ENCODE measurements around the gene LETMD1.
A peak's percentile ranks its signal among the peaks of the same experiment; 100 is the strongest.

The LETMD1 gene

DNA sequence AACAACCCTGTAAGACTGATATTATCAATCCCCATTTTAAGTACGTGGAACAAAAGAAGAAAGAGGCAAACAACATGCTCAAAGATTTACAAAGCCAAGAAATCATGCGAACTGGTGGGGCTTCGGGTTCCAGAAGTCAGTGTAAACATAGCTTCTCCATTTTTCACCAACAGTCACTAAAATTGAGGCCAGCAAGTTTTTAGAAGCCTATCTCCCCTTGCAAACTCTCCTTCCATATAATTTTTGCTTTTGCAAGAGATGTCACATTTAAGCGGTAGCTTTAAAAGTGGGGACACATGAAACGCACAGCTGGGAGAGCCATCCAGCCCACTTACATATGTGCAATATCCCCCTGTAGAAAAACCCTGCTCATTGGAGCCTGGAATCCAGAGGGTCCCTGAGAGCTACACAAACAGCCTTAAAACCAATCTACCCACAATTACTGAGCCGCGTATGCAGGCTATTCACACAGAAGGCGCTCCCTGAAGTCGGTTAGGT, 22.7 kb upstream of the LETMD1 start:
- DNase-seq (ENCODE audit: insufficient read length, low spot score): no peak
- TF ChIP-seq, protein P1, sequence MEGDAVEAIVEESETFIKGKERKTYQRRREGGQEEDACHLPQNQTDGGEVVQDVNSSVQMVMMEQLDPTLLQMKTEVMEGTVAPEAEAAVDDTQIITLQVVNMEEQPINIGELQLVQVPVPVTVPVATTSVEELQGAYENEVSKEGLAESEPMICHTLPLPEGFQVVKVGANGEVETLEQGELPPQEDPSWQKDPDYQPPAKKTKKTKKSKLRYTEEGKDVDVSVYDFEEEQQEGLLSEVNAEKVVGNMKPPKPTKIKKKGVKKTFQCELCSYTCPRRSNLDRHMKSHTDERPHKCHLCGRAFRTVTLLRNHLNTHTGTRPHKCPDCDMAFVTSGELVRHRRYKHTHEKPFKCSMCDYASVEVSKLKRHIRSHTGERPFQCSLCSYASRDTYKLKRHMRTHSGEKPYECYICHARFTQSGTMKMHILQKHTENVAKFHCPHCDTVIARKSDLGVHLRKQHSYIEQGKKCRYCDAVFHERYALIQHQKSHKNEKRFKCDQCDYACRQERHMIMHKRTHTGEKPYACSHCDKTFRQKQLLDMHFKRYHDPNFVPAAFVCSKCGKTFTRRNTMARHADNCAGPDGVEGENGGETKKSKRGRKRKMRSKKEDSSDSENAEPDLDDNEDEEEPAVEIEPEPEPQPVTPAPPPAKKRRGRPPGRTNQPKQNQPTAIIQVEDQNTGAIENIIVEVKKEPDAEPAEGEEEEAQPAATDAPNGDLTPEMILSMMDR (IDR thresholded peaks at IDR 0.05; ENCODE audit: insufficient read depth, missing control alignments): no peak
- no peak for FAIRE-seq

DNA sequence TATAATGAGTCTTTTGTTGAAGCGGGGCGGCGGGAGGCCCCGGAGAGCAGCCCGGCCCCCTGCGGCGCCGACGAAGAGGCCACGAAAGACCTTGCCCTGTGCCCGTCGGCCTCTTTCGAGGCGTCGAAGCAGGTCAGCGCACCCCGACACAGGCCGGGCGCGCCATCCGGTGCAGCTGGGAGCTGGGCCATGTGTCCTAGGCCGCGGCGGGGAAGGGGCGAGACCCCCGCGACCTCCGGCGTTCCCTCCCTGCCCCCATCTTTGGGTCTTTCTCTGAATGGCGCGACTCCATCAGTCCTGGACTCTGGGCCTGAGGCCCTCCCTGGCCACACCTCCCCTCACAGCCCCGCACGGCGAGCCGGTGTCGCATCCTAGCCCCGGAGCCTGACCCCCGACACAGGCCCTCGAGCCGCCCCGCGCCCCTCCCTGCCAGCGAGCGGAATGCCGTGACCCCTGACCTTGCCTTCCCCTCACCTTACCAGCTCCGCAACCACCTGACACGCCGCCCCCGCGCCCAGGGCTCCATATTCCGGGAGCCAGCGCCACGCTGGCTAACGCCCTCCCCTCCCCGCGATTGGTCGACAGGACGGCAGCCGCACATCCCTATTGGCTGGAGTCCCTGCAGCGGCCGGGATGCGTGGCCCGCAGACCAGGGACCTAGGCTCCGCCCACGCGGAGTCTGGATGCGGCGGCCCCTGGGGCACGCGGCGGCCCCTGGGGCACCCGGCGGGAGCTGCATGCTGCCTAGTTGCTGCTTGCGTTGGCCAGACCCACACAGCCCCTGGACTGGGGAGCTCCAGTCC, 22.1 kb upstream of the LETMD1 start, which contains the start of gene SLC11A2:
Gene SLC11A2 (minus strand): TSS at position 549 of the 803 bp plus-strand sequence. CDS start 15,656 bp downstream, outside the sequence.
- TF ChIP-seq, protein P1 (IDR thresholded peaks at IDR 0.05; ENCODE audit: insufficient read depth, missing control alignments): no peak
- DNase-seq (ENCODE audit: insufficient read length, low spot score) (peak; percentile 93), FAIRE-seq (no peak)

DNA sequence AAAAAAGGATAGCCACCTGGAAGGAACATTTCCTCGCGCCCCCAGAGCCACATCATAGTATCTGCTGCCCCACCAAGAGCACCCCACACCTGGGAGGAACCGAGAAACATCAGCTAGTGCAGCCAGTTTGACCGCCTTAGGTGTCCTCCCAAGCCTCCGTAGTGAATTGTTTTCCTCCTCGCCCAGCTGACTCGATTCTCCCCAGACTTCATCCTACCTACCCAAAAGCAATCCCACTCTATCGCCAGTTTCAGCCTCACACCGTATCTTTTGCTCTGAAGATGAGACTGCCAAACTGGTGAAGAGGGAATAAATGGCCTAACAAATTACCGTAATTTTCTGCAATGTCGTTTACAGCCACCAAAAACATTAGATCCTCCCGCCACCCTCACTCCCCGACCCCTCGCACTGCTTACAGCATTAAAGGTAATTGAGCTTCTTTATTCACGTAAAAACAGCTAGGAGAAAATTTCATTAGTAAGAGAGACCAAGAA, 20.7 kb upstream of the LETMD1 start:
- TF ChIP-seq, protein P1 (IDR thresholded peaks at IDR 0.05; ENCODE audit: insufficient read depth, missing control alignments): no peak
- DNase-seq (ENCODE audit: insufficient read length, low spot score): no peak
- FAIRE-seq: no peak

DNA sequence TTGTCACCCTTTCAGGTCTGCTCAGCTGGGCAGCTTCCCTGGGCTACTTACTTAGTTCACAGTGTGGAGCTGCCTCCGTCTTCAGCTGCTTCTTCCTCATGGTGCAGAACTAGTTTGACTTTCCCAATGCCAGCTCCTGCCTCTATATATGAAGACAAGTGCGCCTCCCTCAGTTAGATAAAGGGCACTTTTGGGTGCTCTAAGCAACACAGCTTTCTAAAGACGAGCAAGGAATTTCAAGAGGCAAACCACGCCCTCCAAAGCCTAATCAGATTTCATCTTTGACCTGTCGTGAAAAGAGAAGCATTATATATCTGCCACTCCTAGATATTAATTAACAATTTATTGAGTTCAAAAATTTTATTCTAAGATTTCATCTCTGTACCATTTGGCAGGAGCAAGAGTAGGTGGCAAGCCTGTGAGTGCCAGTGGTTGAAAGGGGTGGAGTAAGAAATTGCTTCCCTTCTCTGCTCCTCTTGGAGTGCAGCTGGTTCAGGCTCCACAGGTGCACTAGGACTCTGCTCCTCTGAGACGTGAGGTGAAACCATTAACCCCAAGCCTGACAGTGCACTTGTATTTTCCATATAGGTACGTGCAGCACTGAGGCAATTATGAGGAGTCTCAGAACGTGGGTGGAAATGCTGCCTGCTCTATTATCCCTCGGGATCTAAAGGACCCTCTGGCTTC, 19.9 kb upstream of the LETMD1 start:
- no peak for DNase-seq (ENCODE audit: insufficient read length, low spot score)
- TF ChIP-seq, protein P1 (IDR thresholded peaks at IDR 0.05; ENCODE audit: insufficient read depth, missing control alignments): peak; percentile 79
- FAIRE-seq: no peak

DNA sequence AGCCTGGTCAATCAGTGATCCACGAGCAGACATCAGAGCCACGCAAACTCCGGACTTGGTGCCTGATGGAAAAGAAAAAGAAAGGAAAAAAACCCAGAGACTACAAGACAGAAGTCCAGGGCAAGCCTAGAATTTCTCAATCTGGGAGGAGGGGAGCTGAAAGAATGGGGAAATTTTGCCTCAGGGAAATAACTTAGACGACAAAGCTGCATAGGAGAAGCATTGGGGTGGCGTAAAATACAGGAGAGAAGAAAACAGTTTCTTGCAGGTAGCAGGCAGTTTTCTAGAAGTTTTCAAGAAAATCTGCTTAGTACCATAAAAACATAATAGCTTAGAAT, 19.3 kb upstream of the LETMD1 start:
- no peak for DNase-seq (ENCODE audit: insufficient read length, low spot score)
- TF ChIP-seq, protein P1 (IDR thresholded peaks at IDR 0.05; ENCODE audit: insufficient read depth, missing control alignments): no peak
- FAIRE-seq: no peak

DNA sequence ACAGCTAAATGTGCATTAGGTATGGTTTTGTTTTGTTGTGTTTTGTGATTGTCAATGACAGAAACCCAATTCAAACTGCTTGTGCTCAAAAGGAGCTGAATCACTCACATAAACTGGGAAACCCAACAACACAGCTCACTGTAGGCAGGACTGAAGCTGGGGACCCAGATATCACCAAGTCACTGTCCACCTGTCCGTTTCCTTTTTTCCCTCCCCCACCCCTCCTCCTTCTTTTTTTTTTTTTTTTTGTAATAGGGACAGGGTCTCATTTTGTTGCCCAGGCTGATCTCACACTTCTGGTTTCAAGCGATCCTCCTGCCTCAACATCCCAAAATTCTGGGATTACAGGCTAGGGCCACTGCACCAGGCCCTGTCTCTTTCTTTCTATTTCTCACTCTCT, 15.1 kb upstream of the LETMD1 start:
- no peak for DNase-seq (ENCODE audit: insufficient read length, low spot score)
- TF ChIP-seq, protein P1 (IDR thresholded peaks at IDR 0.05; ENCODE audit: insufficient read depth, missing control alignments): no peak
- FAIRE-seq: no peak

Data from D721Med (cell line).